ENCODE measurements around the gene EPN3.

Gene EPN3

DNA sequence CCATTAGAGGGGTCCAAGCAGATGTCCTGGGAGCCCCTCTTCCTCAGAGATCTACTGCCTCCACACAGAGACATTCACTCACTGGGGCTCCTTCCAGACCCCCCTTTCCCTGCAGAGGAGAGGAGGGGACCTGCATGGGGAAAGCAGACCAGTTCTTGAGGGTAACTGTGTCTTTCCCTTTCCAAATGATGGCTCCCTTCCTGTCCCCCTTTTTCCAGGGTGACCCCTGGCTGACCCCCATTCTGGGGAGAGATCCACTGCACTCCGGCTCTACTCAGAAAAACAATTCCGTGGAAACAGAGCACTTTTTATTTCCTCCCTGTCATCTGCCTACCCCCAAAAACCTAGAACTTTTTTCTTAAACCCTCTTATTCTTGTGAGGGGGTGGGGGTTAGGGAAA is 34.4 kb downstream of the EPN3 start:
- no peak for DNase-seq (ENCODE audit: low read depth in 2 of 2)

DNA sequence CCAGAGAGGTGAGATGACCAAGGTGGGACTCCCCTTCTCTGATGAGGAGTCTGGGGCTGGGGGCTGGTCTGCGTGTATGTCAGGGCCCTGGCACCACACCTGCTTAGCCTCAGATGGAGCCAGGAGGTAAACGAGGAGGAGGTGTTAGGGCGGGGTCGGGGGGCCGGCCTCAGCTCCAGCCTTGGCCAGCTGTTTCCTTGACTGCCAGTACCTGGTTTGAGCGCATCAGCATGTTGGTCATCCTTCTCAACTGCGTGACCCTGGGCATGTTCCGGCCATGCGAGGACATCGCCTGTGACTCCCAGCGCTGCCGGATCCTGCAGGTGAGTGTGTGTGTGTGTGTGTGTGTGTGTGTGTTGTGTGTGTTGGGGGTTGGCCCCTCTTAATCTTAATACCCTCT is 36.1 kb downstream of the EPN3 start:
- DNase-seq (ENCODE audit: low read depth in 2 of 2), result no peak

DNA sequence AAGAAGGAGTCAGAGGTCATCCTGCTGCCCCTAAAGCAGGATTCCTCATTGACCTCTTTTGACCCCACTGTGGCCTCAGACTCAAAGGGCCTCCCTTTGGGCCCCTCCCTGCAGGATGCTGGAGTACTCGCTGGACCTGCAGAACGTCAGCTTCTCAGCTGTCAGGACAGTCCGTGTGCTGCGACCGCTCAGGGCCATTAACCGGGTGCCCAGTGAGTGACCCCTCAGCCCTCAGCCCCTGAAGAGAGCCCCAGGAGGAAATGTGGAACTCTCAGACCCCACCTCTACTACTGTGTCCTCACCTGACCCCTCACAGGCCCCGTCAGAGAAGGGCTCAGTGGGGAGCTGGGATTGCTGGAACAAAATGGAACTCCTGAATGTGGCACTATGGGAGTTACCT is 37.1 kb downstream of the EPN3 start:
- DNase-seq (ENCODE audit: low read depth in 2 of 2), result no peak

DNA sequence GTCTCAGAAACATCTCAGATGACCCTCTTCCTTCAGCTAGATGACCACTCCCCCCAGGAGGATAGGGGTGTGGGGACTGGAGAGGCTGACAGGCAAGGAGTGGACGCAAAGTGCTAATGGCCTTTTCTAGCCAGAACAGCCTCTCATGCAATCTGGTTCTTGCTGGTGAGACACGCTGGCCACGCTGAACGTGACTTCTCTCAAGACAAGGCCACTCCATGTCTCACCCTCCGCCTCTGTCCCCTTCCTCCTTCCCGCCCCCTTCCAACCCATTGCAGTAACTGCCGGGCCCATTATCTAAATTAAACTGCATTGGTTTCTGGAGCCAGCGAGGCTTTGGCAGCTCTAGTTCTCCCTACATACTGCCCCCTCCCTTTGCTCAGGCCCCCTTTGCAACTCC is 37.5 kb downstream of the EPN3 start:
- no peak for DNase-seq (ENCODE audit: low read depth in 2 of 2)

DNA sequence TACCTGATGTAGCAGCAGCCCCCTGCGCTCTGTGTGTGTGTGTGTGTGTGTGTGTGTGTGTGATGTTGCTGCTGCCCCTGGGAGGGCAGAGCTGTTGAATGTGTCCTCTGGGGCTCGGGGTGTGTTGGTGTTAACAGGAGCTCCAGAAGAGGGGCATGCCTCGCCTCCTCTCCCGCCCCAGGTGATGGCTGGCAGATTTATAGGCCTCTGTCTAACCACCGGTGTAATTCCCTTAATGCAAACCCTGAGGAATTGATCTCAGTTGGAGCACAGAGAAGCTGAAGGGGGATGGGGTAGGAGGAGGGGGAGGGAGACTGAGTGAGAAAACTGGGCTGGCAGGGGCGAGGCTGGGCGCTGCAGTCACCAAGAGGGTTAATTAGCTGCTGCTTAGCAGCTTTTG is 38.0 kb downstream of the EPN3 start:
- no peak for DNase-seq (ENCODE audit: low read depth in 2 of 2)

DNA sequence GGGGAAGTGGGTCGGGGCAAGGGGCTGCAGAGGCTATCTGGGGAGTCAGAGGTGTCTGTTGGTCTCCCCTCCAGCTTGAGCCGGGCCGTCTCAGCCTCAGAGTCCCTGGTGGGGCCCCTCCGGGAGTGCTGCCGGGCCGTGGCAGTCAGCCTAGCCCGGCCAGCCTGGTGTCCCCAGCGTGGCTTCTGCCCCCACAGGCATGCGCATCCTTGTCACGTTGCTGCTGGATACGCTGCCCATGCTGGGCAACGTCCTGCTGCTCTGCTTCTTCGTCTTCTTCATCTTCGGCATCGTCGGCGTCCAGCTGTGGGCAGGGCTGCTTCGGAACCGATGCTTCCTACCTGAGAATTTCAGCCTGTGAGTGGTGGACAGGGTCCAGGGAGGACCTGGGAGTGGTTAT is 39.1 kb downstream of the EPN3 start:
- DNase-seq (ENCODE audit: low read depth in 2 of 2), result no peak

DNA sequence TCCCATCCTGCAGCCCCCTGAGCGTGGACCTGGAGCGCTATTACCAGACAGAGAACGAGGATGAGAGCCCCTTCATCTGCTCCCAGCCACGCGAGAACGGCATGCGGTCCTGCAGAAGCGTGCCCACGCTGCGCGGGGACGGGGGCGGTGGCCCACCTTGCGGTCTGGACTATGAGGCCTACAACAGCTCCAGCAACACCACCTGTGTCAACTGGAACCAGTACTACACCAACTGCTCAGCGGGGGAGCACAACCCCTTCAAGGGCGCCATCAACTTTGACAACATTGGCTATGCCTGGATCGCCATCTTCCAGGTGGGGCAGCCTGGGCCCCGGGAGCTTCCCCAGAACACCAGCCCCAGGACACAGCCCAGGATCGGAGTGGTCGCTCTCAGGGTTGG is 40.0 kb downstream of the EPN3 start:
- no peak for DNase-seq (ENCODE audit: low read depth in 2 of 2)

DNA sequence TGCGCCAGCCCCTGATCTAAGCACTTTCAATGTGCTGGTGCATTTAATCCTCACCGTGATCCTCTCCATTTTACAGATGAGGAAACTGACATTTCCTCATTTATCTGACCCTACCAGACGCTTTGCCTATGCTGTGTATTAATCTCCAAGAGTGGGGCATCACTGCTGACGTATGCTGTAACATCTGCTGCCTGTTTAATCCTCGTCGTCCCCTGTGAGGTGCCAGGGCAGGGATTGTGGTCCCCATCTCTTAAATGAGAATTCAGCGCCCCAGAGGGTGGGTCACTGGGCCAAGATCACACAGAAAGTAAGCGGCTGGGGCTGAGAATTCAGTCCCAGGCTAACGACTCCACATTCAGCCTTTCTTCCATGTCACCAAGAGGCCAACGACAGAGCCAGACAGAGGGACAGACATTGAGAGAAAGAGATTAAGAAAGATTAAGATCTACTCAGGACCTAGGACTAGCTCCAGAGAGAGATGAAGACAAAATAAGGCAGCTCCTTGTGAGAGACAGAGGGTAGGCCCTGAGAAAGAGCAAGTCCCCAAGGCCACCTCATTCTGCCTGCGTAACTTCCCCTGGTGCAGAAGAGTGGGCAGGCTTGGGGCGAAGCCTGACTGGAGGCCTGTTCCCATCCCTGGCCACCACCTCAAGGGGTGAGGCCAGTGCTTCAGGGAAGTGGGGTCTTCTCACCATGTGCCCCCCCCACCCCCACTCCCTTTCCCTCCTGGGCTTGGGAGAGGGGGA is 41.5 kb downstream of the EPN3 start:
- no peak for DNase-seq (ENCODE audit: low read depth in 2 of 2)

DNA sequence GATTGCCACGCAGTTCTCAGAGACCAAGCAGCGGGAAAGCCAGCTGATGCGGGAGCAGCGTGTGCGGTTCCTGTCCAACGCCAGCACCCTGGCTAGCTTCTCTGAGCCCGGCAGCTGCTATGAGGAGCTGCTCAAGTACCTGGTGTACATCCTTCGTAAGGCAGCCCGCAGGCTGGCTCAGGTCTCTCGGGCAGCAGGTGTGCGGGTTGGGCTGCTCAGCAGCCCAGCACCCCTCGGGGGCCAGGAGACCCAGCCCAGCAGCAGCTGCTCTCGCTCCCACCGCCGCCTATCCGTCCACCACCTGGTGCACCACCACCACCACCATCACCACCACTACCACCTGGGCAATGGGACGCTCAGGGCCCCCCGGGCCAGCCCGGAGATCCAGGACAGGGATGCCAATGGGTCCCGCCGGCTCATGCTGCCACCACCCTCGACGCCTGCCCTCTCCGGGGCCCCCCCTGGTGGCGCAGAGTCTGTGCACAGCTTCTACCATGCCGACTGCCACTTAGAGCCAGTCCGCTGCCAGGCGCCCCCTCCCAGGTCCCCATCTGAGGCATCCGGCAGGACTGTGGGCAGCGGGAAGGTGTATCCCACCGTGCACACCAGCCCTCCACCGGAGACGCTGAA is 43.2 kb downstream of the EPN3 start:
- no peak for DNase-seq (ENCODE audit: low read depth in 2 of 2)

DNA sequence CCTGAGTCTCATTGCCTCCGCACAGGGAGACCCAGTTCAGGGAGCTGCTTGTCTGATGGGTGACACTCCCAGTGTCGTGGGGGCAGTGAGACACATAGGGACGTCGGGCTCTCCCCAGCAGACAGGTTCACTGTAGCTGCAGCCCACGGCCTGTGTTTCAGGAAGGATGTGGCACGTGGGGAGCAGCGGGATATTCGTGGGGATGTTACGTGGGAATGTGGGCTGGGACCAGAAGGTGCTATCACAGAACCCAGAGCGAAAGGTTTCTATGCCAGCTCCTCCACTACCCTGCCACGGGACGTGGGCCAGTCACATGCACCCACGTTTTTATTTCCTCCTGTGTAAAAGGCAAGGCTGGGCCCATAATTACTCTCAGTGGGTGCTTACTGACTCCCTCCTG is 44.3 kb downstream of the EPN3 start:
- no peak for DNase-seq (ENCODE audit: low read depth in 2 of 2)

DNA sequence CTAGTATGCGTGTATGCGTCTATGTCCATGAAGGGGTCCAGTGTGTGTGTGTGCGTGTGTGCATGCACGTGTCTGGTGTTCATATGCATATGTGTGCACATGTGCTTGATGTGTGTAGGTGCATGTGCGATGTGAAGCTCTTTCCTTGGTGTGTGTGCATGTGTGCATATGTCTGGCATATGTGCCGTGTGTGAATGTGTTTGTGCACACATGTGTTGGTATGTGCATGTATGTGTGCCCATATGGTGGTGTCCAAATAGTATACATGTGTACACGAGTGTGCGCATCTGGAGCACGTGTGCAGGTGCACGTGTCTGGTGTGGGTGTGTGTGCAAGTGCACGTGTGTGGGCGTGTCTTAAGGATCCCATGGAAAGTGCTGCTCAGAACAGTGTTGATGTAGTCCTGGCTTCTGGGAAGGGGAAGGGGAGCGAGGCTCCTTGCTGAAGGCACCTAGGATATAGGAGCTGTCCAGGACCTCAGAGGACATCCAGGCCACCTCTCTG is 45.0 kb downstream of the EPN3 start:
- DNase-seq (ENCODE audit: low read depth in 2 of 2), result no peak

DNA sequence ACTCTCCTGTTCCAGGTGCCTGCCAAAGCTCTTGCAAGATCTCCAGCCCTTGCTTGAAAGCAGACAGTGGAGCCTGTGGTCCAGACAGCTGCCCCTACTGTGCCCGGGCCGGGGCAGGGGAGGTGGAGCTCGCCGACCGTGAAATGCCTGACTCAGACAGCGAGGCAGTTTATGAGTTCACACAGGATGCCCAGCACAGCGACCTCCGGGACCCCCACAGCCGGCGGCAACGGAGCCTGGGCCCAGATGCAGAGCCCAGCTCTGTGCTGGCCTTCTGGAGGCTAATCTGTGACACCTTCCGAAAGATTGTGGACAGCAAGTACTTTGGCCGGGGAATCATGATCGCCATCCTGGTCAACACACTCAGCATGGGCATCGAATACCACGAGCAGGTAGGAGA is 45.6 kb downstream of the EPN3 start:
- no peak for DNase-seq (ENCODE audit: low read depth in 2 of 2)

DNA sequence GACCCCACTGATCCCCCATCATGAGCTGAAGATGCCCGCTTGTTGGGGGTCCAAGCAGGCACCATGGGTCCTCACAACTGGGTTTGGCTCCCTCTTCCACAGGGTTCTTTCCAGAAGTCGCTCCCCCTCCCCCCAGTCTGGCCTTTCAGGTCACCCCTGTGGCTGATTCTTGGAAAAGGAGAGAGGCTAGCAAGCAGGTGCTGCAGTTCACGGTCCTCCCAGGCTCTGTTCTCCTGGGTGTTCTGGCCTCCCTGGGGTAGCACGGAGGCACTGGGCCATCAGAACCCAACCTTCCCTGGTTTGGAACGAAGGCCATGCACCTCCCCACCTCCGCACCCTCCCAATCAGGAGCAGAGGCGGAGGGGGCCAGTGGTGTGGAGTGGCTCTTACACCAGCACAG is 46.9 kb downstream of the EPN3 start:
- DNase-seq (ENCODE audit: low read depth in 2 of 2), result no peak

DNA sequence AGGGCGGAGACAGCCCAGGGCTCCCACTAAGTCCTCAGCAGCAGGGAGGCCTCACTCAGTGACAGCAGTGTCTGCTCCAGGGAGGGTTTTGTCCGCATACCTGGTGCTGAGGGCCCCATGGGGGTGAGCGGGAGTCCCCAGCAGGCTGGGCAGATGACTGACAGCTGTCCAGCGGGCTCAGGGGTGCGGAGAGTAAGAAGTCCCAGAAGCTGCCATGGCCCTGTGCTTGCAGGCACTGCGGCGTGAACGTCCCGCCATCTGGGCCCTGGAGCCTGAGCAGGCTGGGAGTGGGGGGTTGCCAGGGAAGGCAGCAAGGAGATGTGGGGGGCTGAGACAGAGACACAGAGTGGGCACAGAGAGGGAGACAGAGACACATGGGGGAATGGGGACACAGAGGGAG is 48.1 kb downstream of the EPN3 start:
- no peak for DNase-seq (ENCODE audit: low read depth in 2 of 2)

DNA sequence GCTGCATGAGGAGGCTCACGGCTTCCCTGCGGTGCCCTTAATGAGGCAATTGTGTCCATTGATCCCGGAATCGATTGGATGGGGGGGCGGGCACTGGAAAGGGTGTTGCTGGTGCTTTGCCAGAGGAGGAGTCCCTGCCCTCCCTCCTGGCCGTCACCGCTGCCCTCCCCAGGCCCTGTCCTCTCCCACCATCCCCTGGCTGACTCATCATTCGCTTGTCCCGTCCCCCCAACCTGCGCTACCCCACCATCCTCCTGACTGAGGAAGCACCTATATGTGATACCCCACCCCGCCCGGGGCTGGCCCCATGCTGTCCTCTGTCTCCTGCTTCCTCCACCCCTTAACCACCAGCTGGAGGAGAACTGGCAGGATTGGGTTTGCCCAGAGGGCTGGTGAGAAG is 48.8 kb downstream of the EPN3 start:
- DNase-seq (ENCODE audit: low read depth in 2 of 2), result no peak

DNA sequence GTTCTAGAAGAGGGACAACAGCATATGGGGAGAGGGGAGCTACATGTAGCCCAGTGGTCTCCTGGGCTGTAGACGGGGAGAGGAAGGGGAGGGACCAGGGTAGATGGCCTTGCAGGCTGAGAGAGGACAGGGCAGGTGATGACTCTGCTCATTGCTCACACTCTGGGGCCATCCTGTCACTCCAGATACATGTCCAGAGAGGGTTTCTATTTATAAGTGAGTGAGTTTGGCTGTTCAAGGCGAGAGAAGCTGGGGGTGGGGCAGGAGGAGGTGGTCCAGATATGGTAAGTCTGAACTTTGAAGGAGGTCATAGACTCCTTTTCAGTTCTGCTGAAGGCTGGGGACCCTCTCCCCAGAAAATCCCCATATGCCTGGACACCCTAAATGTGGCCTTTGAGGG is 50.2 kb downstream of the EPN3 start:
- no peak for DNase-seq (ENCODE audit: low read depth in 2 of 2)

DNA sequence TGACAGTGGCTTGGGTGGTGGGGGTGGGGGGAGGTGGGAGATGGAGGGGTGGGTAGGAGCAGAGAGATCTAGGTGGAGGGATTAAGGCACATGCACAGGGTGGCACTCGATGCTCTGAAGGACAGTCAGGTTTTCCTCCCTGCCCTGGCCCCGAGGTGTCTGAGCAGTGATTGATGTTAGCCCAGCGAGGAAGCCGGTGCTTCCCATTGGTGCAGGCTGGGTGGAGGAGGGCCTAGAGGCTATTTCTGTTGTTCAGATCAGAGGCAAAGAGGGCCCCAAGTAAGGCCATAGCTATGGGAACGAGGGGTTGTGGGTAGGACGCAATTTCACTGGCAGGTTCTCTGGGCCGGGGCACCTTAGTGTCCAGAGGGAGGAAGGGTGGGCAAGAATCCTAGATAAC is 51.1 kb downstream of the EPN3 start:
- DNase-seq (ENCODE audit: low read depth in 2 of 2), result no peak

DNA sequence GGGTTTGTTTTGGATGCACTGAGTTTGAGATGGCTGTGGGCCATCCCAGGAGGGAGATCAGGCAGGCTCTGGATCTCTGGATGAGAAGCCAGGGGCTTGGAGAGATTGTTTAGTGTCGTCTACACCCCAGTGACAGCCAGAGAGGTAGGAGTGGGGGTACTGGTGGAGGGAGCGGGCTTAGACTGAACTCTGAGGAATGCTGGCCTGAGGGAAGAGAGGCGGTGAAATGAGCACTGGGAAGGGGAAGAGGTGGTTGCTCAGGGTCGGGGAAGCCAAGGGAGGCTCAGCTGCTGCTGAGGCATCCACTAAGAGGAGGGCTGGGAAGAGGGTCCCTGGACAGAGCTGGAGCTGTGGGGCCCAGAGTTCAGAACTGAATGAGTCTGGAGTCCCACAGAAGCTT is 51.6 kb downstream of the EPN3 start:
- DNase-seq (ENCODE audit: low read depth in 2 of 2), result no peak

DNA sequence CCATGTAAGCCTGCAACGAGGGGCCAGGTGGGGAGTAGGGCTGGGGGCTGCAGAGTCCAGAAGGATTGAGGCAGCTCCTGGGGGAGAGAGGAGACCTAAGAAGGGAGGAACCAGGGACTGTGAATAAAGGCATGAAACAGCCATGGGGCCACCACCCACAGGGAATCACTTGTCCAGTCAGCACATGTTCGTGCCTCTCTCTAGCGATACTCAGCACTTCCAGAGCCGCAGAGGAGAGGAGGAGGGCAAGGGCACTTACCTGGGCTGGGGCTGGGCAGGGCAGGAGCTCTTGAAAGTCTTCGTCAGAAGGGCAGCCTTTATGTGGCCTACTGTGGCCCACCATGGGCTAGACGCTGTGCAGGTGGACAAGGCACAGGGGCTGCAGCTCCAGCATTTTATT is 52.2 kb downstream of the EPN3 start:
- DNase-seq (ENCODE audit: low read depth in 2 of 2), result no peak

DNA sequence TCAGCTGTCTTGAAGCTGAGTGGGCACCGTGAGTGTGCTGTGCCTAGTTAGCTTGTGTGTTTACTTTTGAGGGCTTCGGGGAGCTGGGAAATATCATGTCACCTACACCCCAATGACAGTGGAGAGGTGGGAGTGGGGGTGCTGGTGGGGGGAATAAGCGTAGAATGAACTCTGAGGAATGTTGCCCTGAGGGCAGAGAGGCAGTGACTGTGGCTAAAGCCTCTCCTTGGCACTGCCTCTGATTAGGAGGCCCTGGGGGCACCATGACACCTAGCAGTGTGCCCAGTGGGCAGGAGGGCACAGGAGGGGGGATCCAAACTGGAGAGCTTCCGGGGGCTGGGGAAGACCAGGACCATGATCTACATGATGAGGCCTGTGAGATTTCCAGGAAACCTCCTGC is 52.8 kb downstream of the EPN3 start:
- no peak for DNase-seq (ENCODE audit: low read depth in 2 of 2)

DNA sequence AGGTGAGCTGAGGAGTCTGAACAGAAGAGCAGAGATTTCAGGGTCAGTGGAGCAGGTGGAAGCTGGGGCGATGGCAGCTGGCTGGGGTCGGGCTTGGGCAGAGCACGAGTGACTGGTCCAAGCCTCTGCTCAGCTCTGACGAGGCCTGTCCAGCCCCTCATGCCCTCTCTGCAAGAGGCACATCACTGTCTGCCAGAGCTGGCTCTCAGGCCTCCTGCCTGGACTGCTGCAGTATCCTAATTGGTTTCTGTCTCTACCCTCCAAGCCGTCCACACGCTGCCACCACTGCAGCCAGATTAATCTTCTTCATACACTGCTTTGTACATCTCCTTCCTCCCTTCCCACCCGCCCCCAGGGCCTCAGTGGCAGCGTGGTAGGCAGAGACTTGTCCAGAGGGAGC is 53.4 kb downstream of the EPN3 start:
- DNase-seq (ENCODE audit: low read depth in 2 of 2), result no peak

DNA sequence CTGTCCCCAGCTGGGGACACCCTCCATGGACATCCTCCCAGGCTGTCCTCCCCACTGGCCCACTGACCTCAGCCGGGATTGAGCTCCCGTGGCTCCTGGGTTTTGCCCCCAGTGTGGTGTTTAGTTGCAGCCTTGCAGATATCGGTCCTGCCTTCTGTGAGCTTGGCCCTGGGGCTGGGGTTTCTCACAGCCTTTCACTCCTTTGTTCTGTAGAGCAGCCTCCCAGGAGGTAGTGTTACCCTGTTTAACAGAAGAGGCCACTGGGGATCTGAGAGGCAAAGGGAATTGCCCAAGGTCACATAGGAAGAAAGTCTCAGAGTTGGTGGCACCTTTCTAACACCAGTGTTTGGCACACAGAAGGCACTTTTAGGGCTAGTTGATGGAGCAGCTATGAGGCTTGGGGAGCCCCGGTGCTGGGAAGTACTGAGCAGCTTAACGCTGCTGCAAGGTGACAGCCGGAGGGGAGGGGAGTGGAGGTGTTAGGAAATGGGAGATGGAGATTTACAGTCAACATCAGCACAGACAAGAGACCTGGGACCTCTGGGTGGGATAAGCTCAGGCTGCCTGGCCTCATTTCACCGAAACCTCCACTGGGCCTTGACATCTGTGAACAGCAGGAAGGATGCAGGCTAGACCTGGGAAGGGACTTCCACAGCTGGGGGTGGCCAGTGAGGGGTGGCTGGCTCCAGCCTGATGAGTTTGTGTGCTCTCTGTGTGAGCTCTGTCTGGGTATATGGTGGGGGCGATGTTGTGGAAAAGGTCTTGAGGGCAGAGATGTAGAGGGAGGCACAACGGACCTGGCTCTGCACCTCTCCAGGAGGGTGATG is 54.1 kb downstream of the EPN3 start:
- DNase-seq (ENCODE audit: low read depth in 2 of 2), result no peak

DNA sequence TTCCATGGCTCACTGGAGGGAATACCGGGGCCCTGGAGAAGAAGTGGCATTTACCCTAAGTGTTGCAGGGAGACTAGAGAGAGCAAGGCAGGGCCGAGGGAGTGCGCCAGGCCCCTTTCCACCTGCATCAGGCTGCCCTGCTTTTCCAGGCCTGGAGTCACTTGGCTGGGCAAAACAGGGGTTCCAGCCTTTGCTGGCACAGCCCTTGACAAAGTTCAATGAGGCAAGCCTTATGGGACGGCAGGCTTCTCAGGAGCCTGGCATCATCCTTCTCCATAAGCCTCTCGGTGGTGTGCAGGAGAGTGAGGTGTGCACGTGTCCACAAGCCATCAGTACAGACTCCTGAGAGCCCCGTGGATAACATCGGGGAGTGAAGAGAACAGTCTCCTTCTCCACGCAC is 55.0 kb downstream of the EPN3 start:
- no peak for DNase-seq (ENCODE audit: low read depth in 2 of 2)

Measured in activated CD4-positive, alpha-beta T cell treated with anti-CD3 and anti-CD28 coated beads for 24 hours (primary cell).